Measurements from ENCODE around the gene LMBR1. TPM values are rescaled to one million over a fixed set of nuclear protein-coding genes. Genes with fewer than 3 reads are reported as not detected.

The LMBR1 gene
- total RNA-seq, 1 donor from 2014 or later: 35.4 TPM

Other genes starting within 250 kb of the LMBR1 start
- 6.6 TPM for gene NOM1, start 56.5 kb upstream of the LMBR1 start, total RNA-seq
- gene MNX1, start 117.5 kb upstream of the LMBR1 start, total RNA-seq: not detected
- 49.7 TPM for gene UBE3C, start 245.7 kb upstream of the LMBR1 start, total RNA-seq

Data from Right ventricle myocardium inferior (tissue), 1 donor.